ENCODE data around the gene RUNX3.

RUNX3 gene

DNA sequence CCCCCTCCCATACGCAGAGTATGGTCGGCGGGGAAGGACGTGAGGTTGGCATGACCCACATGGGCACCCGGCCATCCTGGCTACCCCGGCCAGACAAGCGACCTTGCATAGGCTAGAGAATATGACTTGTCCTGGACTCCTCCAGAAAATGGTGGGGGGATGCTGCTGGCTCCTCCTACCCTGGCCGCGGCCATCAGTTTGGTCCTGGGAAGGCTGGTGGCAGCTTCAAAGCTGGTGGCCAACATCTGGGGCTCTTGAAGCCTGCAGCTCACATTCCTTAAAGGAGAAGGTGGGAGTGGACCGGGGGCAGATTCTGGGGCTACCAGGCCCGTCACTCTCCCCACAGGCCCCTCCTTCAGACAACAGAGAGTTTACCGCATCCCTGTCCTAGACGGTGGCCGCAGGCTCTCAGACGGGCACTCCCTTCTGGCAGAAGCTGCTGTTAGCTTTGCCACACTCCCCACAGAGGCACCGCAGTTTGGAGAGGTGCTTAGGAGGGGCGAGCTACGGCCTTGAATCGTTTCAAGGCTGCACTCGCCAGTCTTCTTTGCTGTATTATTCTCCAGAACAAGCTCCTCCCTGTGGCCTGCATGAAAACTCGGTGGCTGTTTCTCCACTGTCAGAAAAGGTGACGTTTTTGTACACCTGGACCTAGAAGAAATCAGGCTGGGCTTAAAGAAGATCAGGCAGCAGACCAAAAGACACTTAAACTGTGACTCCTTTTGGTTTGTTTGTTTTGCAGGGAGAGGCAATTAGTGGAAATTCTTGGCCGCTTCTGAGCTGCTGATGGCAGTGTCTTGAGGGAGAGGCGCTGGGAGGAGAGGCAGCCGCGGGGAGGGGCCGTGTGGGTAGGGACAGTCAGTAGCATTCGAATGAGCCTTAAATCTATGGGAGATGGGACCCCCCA is 68.0 kb downstream of the RUNX3 start:
- DNase-seq (ENCODE audit: low spot score): no peak

DNA sequence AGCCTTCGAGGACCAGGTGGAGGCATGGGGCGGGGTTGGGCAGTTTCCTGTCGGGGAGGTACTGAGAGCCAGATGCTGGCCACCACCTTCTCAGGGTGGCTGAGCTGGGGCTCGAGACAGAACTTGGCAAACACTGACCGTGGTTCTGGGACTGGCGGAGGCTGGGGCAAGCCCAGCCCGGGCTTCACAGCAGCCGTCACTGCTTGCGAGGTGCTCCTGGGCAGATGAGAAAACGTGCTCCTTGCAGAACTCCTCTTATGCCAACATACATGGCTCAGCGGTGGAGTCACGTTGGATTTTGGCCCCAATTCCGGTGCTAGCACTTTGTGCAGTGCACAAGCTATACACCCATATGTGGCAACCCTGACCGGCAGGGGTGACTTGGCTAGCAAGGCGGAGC is 69.2 kb downstream of the RUNX3 start:
- DNase-seq (ENCODE audit: low spot score): no peak

DNA sequence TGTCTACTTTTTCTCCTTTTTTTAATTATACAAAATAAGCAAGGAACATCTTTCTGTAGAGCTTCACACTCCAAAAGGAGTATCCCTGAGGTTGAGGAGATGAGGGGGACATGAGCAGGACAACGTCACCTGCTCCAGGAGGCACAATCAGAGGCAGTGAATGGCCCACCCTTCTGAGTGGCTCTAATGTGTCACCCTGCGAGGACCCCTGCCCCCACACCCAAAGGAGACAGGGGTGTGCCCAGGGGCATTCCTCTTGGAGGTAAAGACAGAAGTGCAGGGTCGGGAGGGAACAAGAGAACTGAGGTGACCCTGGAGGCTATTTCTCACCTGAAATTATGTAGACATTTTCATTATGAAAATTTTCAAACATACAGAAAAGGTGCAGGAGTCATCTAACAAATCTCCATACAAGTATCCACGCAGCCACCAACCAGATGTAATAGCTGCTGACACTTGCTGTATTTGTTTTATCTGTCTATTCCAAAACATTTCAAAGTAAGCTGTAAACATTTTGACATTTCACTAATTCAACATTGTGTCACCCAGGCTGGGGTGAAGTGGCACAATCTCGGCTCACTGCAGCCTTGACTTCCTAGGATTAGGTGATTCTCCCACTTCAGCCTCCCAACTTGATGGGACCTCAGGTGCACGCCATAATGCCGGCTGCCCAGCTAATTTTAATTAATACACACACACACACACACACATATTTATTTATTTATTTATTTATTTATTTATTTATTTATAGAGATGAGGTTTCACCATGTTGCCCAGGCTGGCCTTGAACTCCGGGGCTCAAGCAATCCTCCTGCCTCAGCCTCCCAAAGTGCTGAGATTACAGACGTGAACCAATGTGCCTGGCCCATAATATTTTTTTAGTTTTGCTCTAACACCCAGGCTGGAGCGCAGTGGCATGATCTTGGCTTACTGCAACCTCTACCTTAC is 70.7 kb downstream of the RUNX3 start:
- DNase-seq (ENCODE audit: low spot score): no peak

DNA sequence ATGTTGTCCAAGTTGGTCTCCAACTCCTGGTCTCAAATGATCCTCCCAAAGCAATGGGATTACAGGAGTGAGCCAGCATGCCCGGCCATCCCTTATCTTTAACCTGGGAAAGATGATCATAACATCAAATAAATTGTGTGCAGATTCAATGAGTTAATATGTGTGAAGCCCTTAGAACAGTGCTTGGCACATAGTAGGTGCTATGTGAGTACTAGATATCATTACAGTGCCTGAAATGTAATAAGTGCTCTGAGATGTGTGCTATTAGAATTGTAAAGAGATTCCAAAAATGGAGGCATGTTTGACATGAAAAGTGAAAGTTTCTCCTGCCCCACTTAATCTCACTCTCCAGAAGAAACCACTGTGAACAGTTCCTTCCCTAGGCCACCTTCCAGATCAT is 71.8 kb downstream of the RUNX3 start:
- DNase-seq (ENCODE audit: low spot score): no peak

DNA sequence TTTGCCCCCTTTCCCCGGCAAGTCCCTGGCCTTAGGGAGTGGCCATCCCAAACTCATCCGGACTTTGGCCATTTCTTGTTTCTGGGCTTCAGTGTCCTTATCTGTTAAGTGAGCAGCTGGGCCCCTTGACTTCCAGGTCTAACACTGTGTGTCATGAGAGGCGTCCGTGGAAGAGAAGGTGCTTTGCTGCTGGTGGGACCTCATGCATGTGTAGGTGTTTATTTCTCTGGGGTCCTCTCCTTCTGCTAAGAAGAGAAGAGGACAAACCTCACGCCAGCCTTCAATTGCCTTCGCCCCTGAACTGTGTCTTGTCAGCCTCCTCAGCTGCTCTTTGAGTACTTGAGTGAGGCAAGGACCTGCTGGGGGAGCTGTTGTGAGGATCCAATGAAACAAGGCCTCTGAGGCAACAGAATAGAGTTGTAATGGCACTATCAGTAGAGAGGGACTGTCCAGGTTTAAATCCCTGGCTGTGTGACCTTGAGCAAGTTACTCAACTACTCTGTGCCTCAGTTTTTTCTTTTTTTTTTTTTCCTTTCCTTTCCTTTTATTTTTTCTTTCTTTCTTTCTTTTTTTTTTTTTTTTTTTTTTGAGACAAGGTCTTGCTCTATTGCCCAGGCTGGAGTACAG is 72.5 kb downstream of the RUNX3 start:
- DNase-seq (ENCODE audit: low spot score): no peak

DNA sequence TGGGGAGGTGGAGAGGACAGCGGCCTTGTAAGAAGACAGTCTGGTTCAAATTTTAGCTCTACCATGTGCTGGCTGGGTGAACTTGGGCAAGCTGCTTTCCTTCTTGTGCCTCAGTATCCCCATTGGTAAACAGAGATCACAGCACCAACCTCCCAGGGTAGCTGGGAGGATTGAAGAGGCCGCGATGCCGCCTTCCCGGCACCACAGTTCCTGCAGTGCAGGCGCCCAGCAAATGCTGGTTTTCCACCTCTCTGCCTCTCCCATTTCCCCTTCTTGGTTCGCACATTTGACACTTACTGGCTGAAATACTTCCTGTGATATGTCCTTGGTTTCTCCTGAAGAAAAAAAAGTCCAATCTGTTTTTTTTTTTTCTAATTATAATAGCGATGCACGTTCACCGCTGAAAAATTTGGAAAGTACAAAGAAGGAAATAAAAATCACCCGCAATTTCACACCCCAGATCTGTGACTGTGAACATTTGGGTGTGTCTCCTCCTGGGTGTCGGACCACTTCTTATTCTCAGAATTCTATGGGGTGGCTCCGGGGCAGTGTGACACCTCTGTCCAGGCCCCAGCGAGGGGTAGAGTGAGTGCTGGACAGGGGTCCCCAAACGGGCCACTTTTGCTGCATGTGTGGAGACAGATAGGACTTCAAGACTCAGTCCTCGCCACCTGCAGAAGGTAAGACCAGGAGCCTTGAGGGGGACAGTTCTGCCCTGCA is 73.1 kb downstream of the RUNX3 start:
- DNase-seq (ENCODE audit: low spot score): no peak

DNA sequence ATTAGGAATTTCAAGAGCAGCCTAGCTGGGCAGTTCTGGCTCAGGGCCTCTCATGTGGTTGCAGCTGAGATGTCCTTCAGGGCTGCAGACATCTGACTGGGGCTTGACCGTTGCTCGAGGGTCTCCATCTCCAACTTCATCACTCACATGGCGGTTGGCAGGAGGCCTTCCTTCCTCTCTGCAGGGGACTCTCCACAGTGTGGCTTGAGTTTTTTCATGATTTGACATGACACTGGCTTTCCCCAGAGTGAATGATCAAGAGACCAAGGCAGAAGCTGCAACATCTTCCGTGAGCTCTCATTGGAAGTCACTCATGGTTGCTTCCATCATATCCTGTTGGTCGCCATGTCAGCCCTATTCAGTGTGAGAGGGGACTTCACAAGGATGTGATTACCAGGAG is 74.6 kb downstream of the RUNX3 start:
- DNase-seq (ENCODE audit: low spot score): no peak

- no peak for DNase-seq (ENCODE audit: low spot score)
These were observed 76.4 kb downstream of the RUNX3 start for GRCh38 chr1:24853649-24854048.

DNA sequence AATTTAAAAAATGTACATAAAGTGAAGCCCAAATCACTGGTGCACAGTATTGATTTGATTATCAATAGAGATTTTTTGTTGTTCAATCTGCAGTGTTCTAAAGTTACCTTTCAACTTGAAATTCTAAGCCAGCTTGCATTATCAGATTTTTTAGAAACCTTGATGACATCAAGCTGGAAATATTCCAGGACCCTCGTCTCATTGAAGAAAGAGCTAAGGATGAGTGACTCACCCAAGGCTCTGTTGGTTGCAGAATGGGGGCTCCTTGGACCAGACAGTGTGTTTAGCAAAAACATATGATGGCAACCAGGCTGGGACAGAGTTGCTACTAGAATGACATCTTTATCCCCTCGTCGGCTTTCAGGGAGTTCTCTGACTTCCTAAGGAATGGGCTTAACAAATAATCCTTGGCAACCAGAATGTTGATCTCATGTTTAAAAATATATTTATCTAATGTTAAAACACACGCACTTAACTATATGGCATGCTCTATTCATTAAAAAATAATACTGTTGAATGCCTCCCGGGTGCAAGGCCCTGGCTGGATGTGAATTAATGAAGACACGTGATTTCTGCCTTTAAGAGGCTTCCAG is 79.7 kb downstream of the RUNX3 start:
- DNase-seq (ENCODE audit: low spot score): no peak

- no peak for DNase-seq (ENCODE audit: low spot score)
These were observed 80.3 kb downstream of the RUNX3 start for GRCh38 chr1:24849672-24850295.
